KMS-11 (cell line): Measurements from ENCODE around the gene SLC5A2.
A peak's percentile ranks its signal among the peaks of the same experiment; 100 is the strongest.

Experiments
- H2AFZ ChIP-seq: fragments of 200-600 bp; sonication (generic); 2 replicates; pipeline ENCODE4 v1.6.1; 2016; ENCODE audit warnings: antibody characterized with exemption, mixed run types, low read depth
- H3K27ac ChIP-seq: fragments of 200-600 bp; sonication (generic); 2 replicates; pipeline ENCODE4 v1.6.1; 2016; ENCODE audit warnings: mild to moderate bottlenecking, mixed run types
- H3K27me3 ChIP-seq: fragments of 200-600 bp; sonication (generic); 2 replicates; pipeline ENCODE4 v1.6.1; 2017; ENCODE audit warnings: mild to moderate bottlenecking, low read depth, mixed run types, moderate library complexity; ENCODE audit not compliant: insufficient read depth
- H3K36me3 ChIP-seq: fragments of 200-600 bp; sonication (generic); 2 replicates; pipeline ENCODE4 v1.6.1; 2017; ENCODE audit warnings: mild to moderate bottlenecking, mixed run types; ENCODE audit not compliant: insufficient read depth
- H3K4me1 ChIP-seq: fragments of 200-600 bp; sonication (generic); 2 replicates; pipeline ENCODE4 v1.6.1; 2016; ENCODE audit warnings: mild to moderate bottlenecking, low read depth, mixed run types; ENCODE audit not compliant: poor library complexity, severe bottlenecking
- H3K4me2 ChIP-seq: fragments of 200-600 bp; sonication (generic); 2 replicates; pipeline ENCODE4 v1.7.0; 2016; ENCODE audit warnings: mild to moderate bottlenecking, mixed run types
- H3K4me3 ChIP-seq: fragments of 200-600 bp; sonication (generic); IDR thresholded peaks from 2 replicates; pipeline ENCODE4 v1.6.1; 2017; ENCODE audit warnings: low read depth, low read length, mixed read lengths; ENCODE audit not compliant: insufficient read depth
- H3K79me2 ChIP-seq: fragments of 200-600 bp; sonication (generic); 2 replicates; pipeline ENCODE4 v1.6.1; 2016; ENCODE audit warnings: low read depth, mixed run types; ENCODE audit not compliant: insufficient read depth
- H3K9ac ChIP-seq: fragments of 200-600 bp; sonication (generic); 2 replicates; pipeline ENCODE4 v1.6.1; 2016; ENCODE audit warnings: mild to moderate bottlenecking, mixed run types
- H4K20me1 ChIP-seq: fragments of 200-600 bp; sonication (generic); 2 replicates; pipeline ENCODE4 v1.6.1; 2016; ENCODE audit warnings: mild to moderate bottlenecking, mixed run types; ENCODE audit not compliant: insufficient read depth
- CTCF ChIP-seq: fragments of 200-600 bp; sonication (generic); conservative IDR thresholded peaks from 2 replicates; pipeline ENCODE4 v1.6.1; 2017; ENCODE audit warnings: low read depth, mild to moderate bottlenecking, antibody characterized with exemption, low read length, moderate library complexity, mixed read lengths

SLC5A2 gene

DNA sequence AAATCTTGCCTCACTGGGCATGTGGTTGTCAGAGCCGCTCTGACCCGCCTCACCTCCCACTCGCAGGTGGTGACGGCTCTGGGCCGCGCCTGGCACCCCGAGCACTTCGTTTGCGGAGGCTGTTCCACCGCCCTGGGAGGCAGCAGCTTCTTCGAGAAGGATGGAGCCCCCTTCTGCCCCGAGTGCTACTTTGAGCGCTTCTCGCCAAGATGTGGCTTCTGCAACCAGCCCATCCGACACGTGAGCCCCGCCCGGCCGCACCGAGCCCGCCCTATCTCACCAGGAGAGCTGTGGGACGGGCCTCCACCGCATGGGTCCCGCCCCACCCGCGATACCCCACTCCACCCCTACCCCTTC lies 7.0 kb upstream of the SLC5A2 start:
- Histone ChIP-seq H2AFZ (peak overlapping the region; percentile 87), H4K20me1 (no peaks in the 10 kb centered on the region), H3K27ac (peak overlapping the region; percentile 44; the same call in 1 of the 2 replicates), H3K27me3 (no peaks in the 10 kb centered on the region), H3K36me3 (no peaks in the 10 kb centered on the region), H3K4me3 (no peak overlapping the region), H3K4me1 (peaks cover 5% of the 10 kb centered on the region), H3K9ac (peak overlapping the region; percentile 52; the same call in 1 of the 2 replicates), H3K79me2 (no peaks in the 10 kb centered on the region), H3K4me2 (peak overlapping the region; percentile 71)
- no peak for TF ChIP-seq CTCF

GRCh38 chr16:31476303-31477219 lies 6.4 kb upstream of the SLC5A2 start:
- Histone ChIP-seq H3K27me3 (no peaks in the 10 kb centered on the region), H3K79me2 (no peaks in the 10 kb centered on the region), H3K4me1 (peaks cover 5% of the 10 kb centered on the region), H3K4me3 (no peak overlapping the region), H4K20me1 (no peaks in the 10 kb centered on the region), H2AFZ (peak overlapping the region; percentile 95), H3K4me2 (peak overlapping the region; percentile 93), H3K9ac (peak overlapping the region; percentile 52; the same call in 1 of the 2 replicates), H3K36me3 (no peaks in the 10 kb centered on the region), H3K27ac (peak overlapping the region; percentile 44)
- TF ChIP-seq CTCF = no peak

GRCh38 chr16:31477220-31478216 lies 5.4 kb upstream of the SLC5A2 start:
- Histone ChIP-seq H3K4me2 (peak overlapping the region; percentile 93), H3K27ac (no peak overlapping the region), H2AFZ (peak overlapping the region; percentile 95), H3K4me1 (peaks cover 5% of the 10 kb centered on the region), H3K36me3 (no peaks in the 10 kb centered on the region), H3K4me3 (no peak overlapping the region), H4K20me1 (no peaks in the 10 kb centered on the region), H3K27me3 (no peaks in the 10 kb centered on the region), H3K79me2 (no peaks in the 10 kb centered on the region), H3K9ac (peak overlapping the region; percentile 32; the same call in 1 of the 2 replicates)
- TF ChIP-seq CTCF = no peak

- Histone ChIP-seq H3K9ac (no peak overlapping the region), H3K27ac (no peak overlapping the region), H3K4me2 (no peak overlapping the region), H3K79me2 (no peaks in the 10 kb centered on the region), H3K36me3 (no peaks in the 10 kb centered on the region), H3K4me1 (peaks cover 5% of the 10 kb centered on the region), H2AFZ (no peak overlapping the region), H4K20me1 (no peaks in the 10 kb centered on the region), H3K27me3 (no peaks in the 10 kb centered on the region), H3K4me3 (no peak overlapping the region)
- TF ChIP-seq CTCF = no peak
Observed at GRCh38 chr16:31478956-31479355, 4.0 kb upstream of the SLC5A2 start.
